Coronary artery (tissue), 2 donors: ENCODE measurements around the gene SLC19A1.

ENCODE experiments used
- DNase-seq: peaks from one replicate; pipeline ENCODE4 v3.0.0-alpha.2; 2017; ENCODE audit warnings: low spot score
- H3K27ac ChIP-seq, 2 donors: fragments of 200-600 bp; sonication (generic); one replicate each; pipeline ENCODE4 v1.5.1; 2016 to 2019
- H3K4me3 ChIP-seq: fragments of 200-600 bp; sonication (generic); 2 replicates; pipeline ENCODE4 v1.5.1; 2016; ENCODE audit warnings: mild to moderate bottlenecking, moderate library complexity
- CTCF ChIP-seq: fragments of 200-600 bp; sonication (generic); IDR thresholded peaks from one replicate; pipeline ENCODE4 v1.5.1; 2019; ENCODE audit warnings: antibody characterized with exemption

The SLC19A1 gene

GRCh38 chr21:45450423-45451090, 91.7 kb downstream of the SLC19A1 start:
- Histone ChIP-seq H3K4me3 (no peak overlapping the region), H3K27ac (no peak overlapping the region)
- DNase-seq, result no peak
- no peak for TF ChIP-seq CTCF

- TF ChIP-seq CTCF, result no peak
Measured at GRCh38 chr21:45449658-45450422, 92.4 kb downstream of the SLC19A1 start.

GRCh38 chr21:45448810-45449657, 93.2 kb downstream of the SLC19A1 start:
- no peak for DNase-seq

More at GRCh38 chr21:45449658-45450422, 92.4 kb downstream of the SLC19A1 start:
- Histone ChIP-seq H3K27ac (peak overlapping the region in 1 of 2 donors; percentile 58), H3K4me3 (no peak overlapping the region)
- no peak for DNase-seq

GRCh38 chr21:45448283-45448809, 93.9 kb downstream of the SLC19A1 start:
- TF ChIP-seq CTCF, result no peak
- DNase-seq, result no peak
- Histone ChIP-seq H3K27ac (no peak overlapping the region), H3K4me3 (no peak overlapping the region)

More at GRCh38 chr21:45448810-45449657, 93.2 kb downstream of the SLC19A1 start:
- Histone ChIP-seq H3K4me3 (no peak overlapping the region), H3K27ac (peak overlapping the region in 1 of 2 donors; percentile 58)
- no peak for TF ChIP-seq CTCF
